ENCODE measurements around the gene CIRBP. TPM values are rescaled to one million over a fixed set of nuclear protein-coding genes. Genes with fewer than 3 reads are reported as not detected.

The CIRBP gene
- total RNA-seq, 1 donor from 2014 or later, result 295 TPM

DNA sequence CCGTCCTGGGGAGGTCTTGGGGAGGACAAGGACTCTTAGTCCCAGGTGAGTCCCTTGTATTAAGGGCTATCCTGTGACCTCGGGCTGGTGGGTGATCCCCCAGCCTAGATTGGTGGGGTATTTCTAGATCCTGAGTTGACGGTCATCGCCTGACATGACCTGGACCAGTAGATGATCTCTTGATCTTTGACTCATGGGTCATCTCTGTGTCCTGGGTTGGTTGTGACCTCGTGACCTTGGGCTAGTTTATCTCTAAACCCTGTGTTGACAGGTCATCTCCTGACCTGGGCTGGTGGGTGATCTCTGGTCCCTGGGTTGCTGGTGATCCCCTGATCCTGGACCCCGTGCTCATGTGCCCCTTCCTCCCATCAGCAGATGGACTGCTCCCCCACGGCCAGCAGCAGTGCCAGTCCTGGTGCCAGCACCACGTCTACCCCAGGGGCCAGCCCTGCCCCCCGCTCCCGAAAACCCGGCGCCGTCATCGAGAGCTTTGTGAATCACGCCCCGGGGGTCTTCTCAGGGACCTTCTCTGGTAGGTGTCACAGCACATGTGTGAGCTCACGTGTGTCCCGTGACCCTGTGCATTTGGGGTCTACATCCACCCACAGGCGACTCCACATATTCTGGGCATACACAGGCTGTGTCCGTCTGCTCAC lies 14.5 kb upstream of the CIRBP start:
- Mint-ChIP-seq H3K9me3 (ENCODE audit: low read depth) (no peaks in the 10 kb centered on the region), H3K27ac (ENCODE audit: unreplicated experiment) (peak overlapping the region; percentile 66), H3K27me3 (ENCODE audit: low read depth) (no peaks in the 10 kb centered on the region), H3K4me3 (ENCODE audit: unreplicated experiment) (no peak overlapping the region), H3K36me3 (ENCODE audit: low read depth) (peaks cover 28% of the 10 kb centered on the region), H3K4me1 (ENCODE audit: low read depth) (peaks cover 60% of the 10 kb centered on the region)
- TF ChIP-seq, protein P1, sequence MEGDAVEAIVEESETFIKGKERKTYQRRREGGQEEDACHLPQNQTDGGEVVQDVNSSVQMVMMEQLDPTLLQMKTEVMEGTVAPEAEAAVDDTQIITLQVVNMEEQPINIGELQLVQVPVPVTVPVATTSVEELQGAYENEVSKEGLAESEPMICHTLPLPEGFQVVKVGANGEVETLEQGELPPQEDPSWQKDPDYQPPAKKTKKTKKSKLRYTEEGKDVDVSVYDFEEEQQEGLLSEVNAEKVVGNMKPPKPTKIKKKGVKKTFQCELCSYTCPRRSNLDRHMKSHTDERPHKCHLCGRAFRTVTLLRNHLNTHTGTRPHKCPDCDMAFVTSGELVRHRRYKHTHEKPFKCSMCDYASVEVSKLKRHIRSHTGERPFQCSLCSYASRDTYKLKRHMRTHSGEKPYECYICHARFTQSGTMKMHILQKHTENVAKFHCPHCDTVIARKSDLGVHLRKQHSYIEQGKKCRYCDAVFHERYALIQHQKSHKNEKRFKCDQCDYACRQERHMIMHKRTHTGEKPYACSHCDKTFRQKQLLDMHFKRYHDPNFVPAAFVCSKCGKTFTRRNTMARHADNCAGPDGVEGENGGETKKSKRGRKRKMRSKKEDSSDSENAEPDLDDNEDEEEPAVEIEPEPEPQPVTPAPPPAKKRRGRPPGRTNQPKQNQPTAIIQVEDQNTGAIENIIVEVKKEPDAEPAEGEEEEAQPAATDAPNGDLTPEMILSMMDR (IDR thresholded peaks at IDR 0.05), result no peak
- no peak for DNase-seq (ENCODE audit: low spot score)

DNA sequence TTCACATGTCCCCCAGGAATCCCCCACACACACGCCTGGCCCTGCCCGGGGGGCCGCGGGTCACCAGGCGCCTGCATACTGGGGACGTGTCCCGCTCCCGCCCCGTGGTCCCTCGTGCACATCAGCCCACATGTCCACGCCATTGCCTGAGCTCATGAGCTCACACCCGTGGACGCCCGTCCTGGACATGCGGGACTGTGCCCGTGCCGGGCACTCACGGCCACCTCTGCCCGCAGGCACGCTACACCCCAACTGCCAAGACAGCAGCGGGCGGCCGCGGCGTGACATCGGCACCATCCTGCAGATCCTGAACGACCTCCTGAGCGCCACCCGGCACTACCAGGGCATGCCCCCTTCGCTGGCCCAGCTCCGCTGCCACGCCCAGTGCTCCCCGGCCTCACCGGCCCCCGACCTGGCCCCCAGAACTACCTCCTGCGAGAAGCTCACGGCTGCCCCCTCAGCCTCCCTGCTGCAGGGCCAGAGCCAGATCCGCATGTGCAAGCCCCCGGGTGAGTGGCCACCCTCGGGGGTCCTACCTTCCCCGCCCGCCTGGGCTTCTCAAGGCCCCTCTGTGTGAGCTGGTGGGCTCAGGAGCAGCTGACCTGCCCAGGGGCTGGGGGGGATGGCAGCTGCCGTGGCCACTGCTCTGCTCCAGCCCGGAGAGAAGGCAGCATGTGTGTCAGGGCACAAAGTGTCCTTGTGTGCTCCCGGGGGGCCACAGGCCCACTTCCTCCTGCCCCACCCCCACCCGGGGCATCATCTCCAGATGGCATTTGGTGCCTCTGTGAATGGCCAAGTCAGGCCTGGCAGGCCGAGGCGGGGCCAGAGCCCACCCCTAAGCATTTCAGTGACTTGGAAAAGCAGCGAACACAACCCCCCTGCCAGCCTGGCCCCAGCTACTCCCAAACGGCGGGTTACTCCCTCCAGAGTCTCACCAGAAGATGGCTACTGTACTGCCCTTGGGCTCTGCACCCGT lies 13.7 kb upstream of the CIRBP start:
- Mint-ChIP-seq H3K9me3 (ENCODE audit: low read depth) (no peaks in the 10 kb centered on the region), H3K27ac (ENCODE audit: unreplicated experiment) (peak overlapping the region; percentile 66), H3K4me1 (ENCODE audit: low read depth) (peaks cover 64% of the 10 kb centered on the region), H3K36me3 (ENCODE audit: low read depth) (peaks cover 27% of the 10 kb centered on the region), H3K27me3 (ENCODE audit: low read depth) (no peaks in the 10 kb centered on the region), H3K4me3 (ENCODE audit: unreplicated experiment) (no peak overlapping the region)
- TF ChIP-seq, protein P1 (IDR thresholded peaks at IDR 0.05), result no peak
- no peak for DNase-seq (ENCODE audit: low spot score)

DNA sequence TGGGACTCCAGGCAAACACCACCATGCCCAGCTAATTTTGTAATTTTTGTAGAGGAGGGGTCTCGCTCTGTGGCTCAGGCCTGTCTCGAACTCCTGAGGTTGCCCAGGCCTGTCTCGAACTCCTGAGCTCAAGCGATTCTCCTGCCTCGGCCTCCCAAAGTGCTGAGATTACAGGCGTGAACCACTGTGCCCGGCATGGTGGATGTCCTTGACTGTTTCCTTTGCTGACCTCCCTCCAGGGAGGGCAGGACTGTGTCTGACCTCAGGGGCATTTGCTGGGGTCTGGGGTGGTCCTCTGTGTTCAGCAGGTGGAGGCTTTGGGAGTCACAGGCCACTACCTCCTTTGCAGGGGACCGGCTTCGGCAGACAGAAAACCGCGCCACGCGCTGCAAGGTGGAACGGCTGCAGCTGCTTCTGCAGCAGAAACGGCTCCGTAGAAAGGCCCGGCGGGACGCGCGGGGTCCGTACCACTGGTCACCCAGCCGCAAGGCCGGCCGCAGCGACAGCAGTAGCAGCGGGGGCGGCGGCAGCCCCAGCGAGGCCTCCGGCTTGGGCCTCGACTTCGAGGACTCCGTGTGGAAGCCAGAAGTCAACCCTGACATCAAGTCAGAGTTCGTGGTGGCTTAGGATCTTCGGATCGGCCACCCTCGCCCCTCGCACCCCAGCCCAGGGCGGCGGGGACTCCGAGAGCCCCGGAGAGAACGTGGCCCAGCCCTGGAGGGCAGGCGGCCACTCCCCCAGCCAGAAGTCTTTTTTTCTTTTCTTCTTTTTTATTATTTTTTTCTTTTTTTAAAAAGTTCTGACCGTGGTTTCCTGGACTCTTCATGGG lies 12.3 kb upstream of the CIRBP start:
- TF ChIP-seq, protein P1 (IDR thresholded peaks at IDR 0.05), result no peak
- H3K36me3 Mint-ChIP-seq (ENCODE audit: low read depth), result peaks cover 20% of the 10 kb centered on the region
- no peak for DNase-seq (ENCODE audit: low spot score)
- peaks cover 70% of the 10 kb centered on the region for H3K4me1 Mint-ChIP-seq (ENCODE audit: low read depth)
- H3K27me3 Mint-ChIP-seq (ENCODE audit: low read depth), result no peaks in the 10 kb centered on the region
- H3K4me3 Mint-ChIP-seq (ENCODE audit: unreplicated experiment), result no peak overlapping the region
- H3K27ac Mint-ChIP-seq (ENCODE audit: unreplicated experiment), result peak overlapping the region; percentile 88
- H3K9me3 Mint-ChIP-seq (ENCODE audit: low read depth), result no peaks in the 10 kb centered on the region

DNA sequence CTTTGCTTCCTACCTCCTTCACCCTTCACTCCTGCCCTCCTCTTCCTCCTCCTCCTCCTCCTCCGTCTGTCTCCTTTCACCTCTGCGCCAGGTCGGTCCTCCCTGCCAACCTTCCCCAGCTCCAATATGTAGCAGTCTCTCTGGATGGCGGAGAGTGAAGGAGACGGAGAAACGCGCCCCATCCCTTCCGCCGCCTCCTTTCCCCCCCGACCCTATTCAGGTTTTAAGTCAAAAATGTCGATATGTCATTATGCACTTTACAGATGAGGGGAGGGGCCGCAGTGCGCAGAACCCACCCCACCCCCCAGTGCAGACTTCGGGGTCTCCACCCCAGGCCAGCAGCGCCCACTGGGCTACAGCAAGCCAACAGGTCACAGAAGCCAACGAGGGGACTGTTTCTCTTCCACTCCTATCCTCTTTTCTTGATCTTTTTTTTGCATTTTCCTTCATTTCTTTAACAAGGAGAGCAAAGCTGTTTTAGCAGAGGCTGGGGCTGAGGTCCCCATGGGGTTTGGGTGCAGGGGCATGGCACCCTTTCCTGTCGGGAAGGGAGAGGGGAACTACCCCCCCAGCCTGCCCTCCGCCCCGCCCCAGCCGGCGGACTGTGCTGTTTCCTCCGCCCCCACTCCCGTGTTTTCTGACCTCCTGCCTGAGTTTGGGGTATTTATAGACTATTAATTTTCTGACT lies 11.5 kb upstream of the CIRBP start:
- no peaks in the 10 kb centered on the region for H3K9me3 Mint-ChIP-seq (ENCODE audit: low read depth)

More for the DNA sequence above, 11.5 kb upstream of the CIRBP start:
- Mint-ChIP-seq H3K4me1 (ENCODE audit: low read depth) (peaks cover 76% of the 10 kb centered on the region), H3K27ac (ENCODE audit: unreplicated experiment) (peak overlapping the region; percentile 88), H3K36me3 (ENCODE audit: low read depth) (peaks cover 20% of the 10 kb centered on the region), H3K4me3 (ENCODE audit: unreplicated experiment) (no peak overlapping the region), H3K27me3 (ENCODE audit: low read depth) (no peaks in the 10 kb centered on the region)
- TF ChIP-seq, protein P1 (IDR thresholded peaks at IDR 0.05), result no peak
- DNase-seq (ENCODE audit: low spot score), result no peak
